Kidney (tissue), 14 donors: Measurements from ENCODE around the gene ITGB5. TPM values are rescaled to one million over a fixed set of nuclear protein-coding genes. Genes with fewer than 3 reads are reported as not detected.

Experiments
- DNase-seq, 5 donors: peaks; one replicate each; pipeline ENCODE4 v3.0.0-alpha.2; 2013 to 2020
- FAIRE-seq: peaks from 2 replicates; lab custom pipeline; 2012; peaks lifted over from hg19 to GRCh38; lab: Jason Lieb, UNC
- H3K27ac ChIP-seq, 2 donors: one replicate each; pipeline ENCODE4 v1.7.0; 2013; ENCODE audit warnings: low read depth in 2 of 2, low read length in 2 of 2, inconsistent platforms in 1 of 2
- H3K27me3 ChIP-seq: one replicate; pipeline ENCODE4 v1.7.1; 2013; ENCODE audit warnings: low read length, inconsistent platforms; ENCODE audit not compliant: control insufficient read depth, insufficient read depth
- H3K36me3 ChIP-seq, 3 donors: one replicate each; pipeline versions ENCODE4 v1.7.0 to v1.7.1; 2013; ENCODE audit warnings: low read length in 3 of 3, control low read depth in 1 of 3, inconsistent platforms in 1 of 3; ENCODE audit not compliant: insufficient read depth in 3 of 3, control insufficient read depth in 2 of 3
- H3K4me1 ChIP-seq, 3 donors: one replicate each; pipeline versions ENCODE4 v1.7.0 to v1.7.1; 2013; ENCODE audit warnings: low read length in 3 of 3, inconsistent platforms in 1 of 3, low read depth in 1 of 3; ENCODE audit not compliant: control insufficient read depth in 2 of 3, insufficient read depth in 2 of 3
- H3K4me3 ChIP-seq, 3 donors: one replicate each; pipeline versions ENCODE4 v1.7.0 to v1.8.1; 2013; ENCODE audit warnings: low read length in 3 of 3, control low read depth in 1 of 3, inconsistent platforms in 1 of 3
- H3K9ac ChIP-seq, 3 donors: one replicate each; pipeline versions ENCODE4 v1.7.0 to v1.7.1; 2013; ENCODE audit warnings: low read length in 3 of 3, control low read depth in 1 of 3, inconsistent platforms in 1 of 3
- H3K9me3 ChIP-seq, 3 donors: one replicate each; pipeline versions ENCODE4 v1.7.0 to v1.7.1; 2013; ENCODE audit warnings: low read length in 3 of 3, control low read depth in 1 of 3, inconsistent platforms in 1 of 3; ENCODE audit not compliant: control insufficient read depth in 2 of 3, insufficient read depth in 1 of 3
- CTCF ChIP-seq: IDR thresholded peaks from 3 replicates; pipeline ENCODE4 v1.5.1; 2012; ENCODE audit warnings: mild to moderate bottlenecking, moderate library complexity, borderline replicate concordance; ENCODE audit not compliant: insufficient read depth; ENCODE audit errors: extremely low read depth
- intact Hi-C: fragments of 100-400 bp; cut with DNase I; formaldehyde crosslinking; loops from one replicate; pipeline ENCODE4 v1.11.1; 2022
- polyA plus RNA-seq: library from polyadenylated mRNA; stranded (reverse); fragments of 350-450 nt; fragmentation: Illumina TruSeq; extraction: RNeasy Lipid Tissue Mini Kit (QIAGEN cat#74804); gene quantifications from one replicate; pipeline ENCODE4 v1.2.3, GENCODE V29; 2014; ENCODE audit warnings: low read depth, low replicate concordance; ENCODE audit not compliant: insufficient read depth
- total RNA-seq: library from RNA; stranded (reverse); fragmentation: NEBNext Ultra II Directional; extraction: Animal tissue kit (Norgen Biotek cat#: 25700); gene quantifications from one replicate; pipeline ENCODE4 v1.2.1, GENCODE V29; 2021
- donor health status: control.
- donor health status: control.
- donor health status: control.
- donor health status: control.
- donor health status: control.
- donor health status: DM: yes; HTN: yes; CAD: no.
- donor health status: Normal renal cell carcinoma (clear cell type).

The ITGB5 gene
- total and polyA plus RNA-seq, 2 donors from 2014 or later, result 115 TPM

GRCh38 chr3:124919756-124920155 is 32.6 kb upstream of the ITGB5 start:
- intact Hi-C loops, result no loop called here
- Histone ChIP-seq H3K4me1 (no peaks in the 10 kb centered on the region), H3K36me3 (no peaks in the 10 kb centered on the region), H3K27ac (no peak overlapping the region), H3K9me3 (no peaks in the 10 kb centered on the region), H3K4me3 (no peak overlapping the region), H3K9ac (no peak overlapping the region), H3K27me3 (no peaks in the 10 kb centered on the region)
- DNase-seq, result no peak
- no peak for FAIRE-seq
- no peak for TF ChIP-seq CTCF

- no peaks in the 10 kb centered on the region for H3K36me3 ChIP-seq
- no peak for DNase-seq
- H3K27ac ChIP-seq, result no peak overlapping the region
- TF ChIP-seq CTCF, result no peak
- no peak overlapping the region for H3K4me3 ChIP-seq
- no peak for FAIRE-seq
- intact Hi-C loops, result no loop called here
- no peaks in the 10 kb centered on the region for H3K9me3 ChIP-seq
- H3K27me3 ChIP-seq, result no peaks in the 10 kb centered on the region
- no peak overlapping the region for H3K9ac ChIP-seq
- no peaks in the 10 kb centered on the region for H3K4me1 ChIP-seq
These were observed 31.4 kb upstream of the ITGB5 start for GRCh38 chr3:124918524-124918923.

DNA sequence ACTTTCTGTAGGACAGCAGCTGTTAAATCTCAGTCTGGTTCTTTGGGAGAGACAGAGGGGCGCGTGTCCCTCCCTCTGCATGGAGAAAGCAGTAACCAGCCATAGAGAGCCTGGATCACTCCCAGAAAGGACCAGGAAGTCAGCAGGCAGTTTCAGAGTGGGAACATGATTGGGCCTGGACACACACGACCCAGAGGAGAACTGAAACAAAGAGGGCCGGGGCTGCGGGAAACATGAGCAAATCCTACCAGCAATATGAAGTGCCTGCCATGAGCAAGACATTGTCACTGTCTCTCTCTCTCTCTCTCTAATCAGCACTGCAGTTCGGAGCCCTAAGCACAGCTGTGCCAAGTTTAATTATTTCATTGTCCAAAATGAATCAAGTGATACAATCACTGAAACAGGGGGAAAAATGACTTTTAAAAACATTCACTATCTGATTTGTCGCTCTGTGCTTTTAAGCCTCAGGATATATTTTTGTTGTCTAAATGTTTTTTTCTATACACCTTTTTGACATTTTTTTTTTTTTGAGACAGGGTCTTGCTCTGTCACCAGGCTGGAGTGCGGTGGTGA is 29.8 kb upstream of the ITGB5 start:
- H3K4me3 ChIP-seq, result no peak overlapping the region
- no peaks in the 10 kb centered on the region for H3K27me3 ChIP-seq
- DNase-seq, result peak in 3 of 5 donors; percentile 10 to 47 (median 11)
- no peak overlapping the region for H3K27ac ChIP-seq
- H3K9me3 ChIP-seq, result no peaks in the 10 kb centered on the region
- TF ChIP-seq CTCF, result no peak
- intact Hi-C loops, result no loop called here
- H3K36me3 ChIP-seq, result no peaks in the 10 kb centered on the region
- H3K9ac ChIP-seq, result no peak overlapping the region
- FAIRE-seq, result no peak
- no peaks in the 10 kb centered on the region for H3K4me1 ChIP-seq

DNA sequence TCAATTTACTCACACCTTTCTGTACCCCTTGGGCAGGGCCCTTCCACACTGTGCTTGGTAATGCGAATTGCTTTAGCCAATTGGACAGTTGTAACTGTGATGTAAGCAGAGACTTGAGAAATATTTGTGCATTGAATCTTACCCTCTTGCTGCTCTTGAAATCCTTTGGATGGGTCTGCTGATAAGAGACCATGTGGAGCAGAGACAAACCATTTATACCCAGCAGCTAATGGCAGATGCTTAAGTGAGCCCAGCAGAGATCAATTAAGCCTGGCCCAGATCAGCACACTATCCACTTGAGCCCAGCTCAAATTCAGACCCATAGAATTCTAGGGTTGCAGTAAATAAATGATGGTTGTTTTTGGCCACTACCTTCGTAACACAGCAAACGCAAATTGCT is 28.1 kb upstream of the ITGB5 start:
- no peaks in the 10 kb centered on the region for H3K36me3 ChIP-seq
- no peaks in the 10 kb centered on the region for H3K9me3 ChIP-seq
- FAIRE-seq (no peak), DNase-seq (no peak)
- no peaks in the 10 kb centered on the region for H3K27me3 ChIP-seq
- intact Hi-C loops, result no loop called here
- no peaks in the 10 kb centered on the region for H3K4me1 ChIP-seq
- no peak for TF ChIP-seq CTCF
- no peak overlapping the region for H3K4me3 ChIP-seq
- H3K9ac ChIP-seq, result no peak overlapping the region
- no peak overlapping the region for H3K27ac ChIP-seq
